Loucy (cell line): ENCODE data around the gene ALPL.

ENCODE experiments used
- H2AFZ ChIP-seq: fragments of 200-600 bp; sonication (generic); 2 replicates; pipeline ENCODE4 v1.6.0; 2016; ENCODE audit warnings: antibody characterized with exemption, mild to moderate bottlenecking, low read length, moderate library complexity
- H3F3A ChIP-seq: fragments of 200-600 bp; 2 replicates; pipeline ENCODE4 v1.6.0; 2016; ENCODE audit warnings: antibody characterized with exemption, low read depth, mild to moderate bottlenecking
- H3K27me3 ChIP-seq: fragments of 200-600 bp; sonication (generic); 2 replicates; pipeline ENCODE4 v1.6.1; 2014; ENCODE audit warnings: low read length, mild to moderate bottlenecking; ENCODE audit not compliant: insufficient read depth, poor library complexity, severe bottlenecking
- H3K36me3 ChIP-seq: fragments of 200-600 bp; sonication (generic); 2 replicates; pipeline ENCODE4 v1.6.1; 2016; ENCODE audit warnings: low read length; ENCODE audit not compliant: insufficient read depth
- H3K4me1 ChIP-seq: fragments of 200-600 bp; sonication (generic); 2 replicates; pipeline ENCODE4 v1.5.1; 2014; ENCODE audit warnings: low read length, mild to moderate bottlenecking; ENCODE audit not compliant: insufficient read depth, poor library complexity, severe bottlenecking
- H3K4me2 ChIP-seq: fragments of 200-600 bp; sonication (generic); 2 replicates; pipeline ENCODE4 v1.6.0; 2014; ENCODE audit warnings: antibody characterized with exemption, low read length, low read depth, mild to moderate bottlenecking; ENCODE audit not compliant: poor library complexity, severe bottlenecking
- H3K4me3 ChIP-seq: fragments of 200-600 bp; sonication (generic); 2 replicates; pipeline ENCODE4 v1.5.1; 2014; ENCODE audit warnings: low read length, mild to moderate bottlenecking, mixed read lengths; ENCODE audit not compliant: poor library complexity, severe bottlenecking
- H3K79me2 ChIP-seq: fragments of 200-600 bp; sonication (generic); 2 replicates; pipeline ENCODE4 v1.6.1; 2014; ENCODE audit warnings: low read length; ENCODE audit not compliant: insufficient read depth
- H3K9ac ChIP-seq: fragments of 200-600 bp; sonication (generic); 2 replicates; pipeline ENCODE4 v1.6.0; 2014; ENCODE audit warnings: mild to moderate bottlenecking, low read depth, low read length, moderate library complexity; ENCODE audit not compliant: poor library complexity, severe bottlenecking
- H3K9me2 ChIP-seq: fragments of 200-600 bp; sonication (generic); replicated peaks from 2 replicates; pipeline ENCODE4 v1.6.1; 2016; ENCODE audit warnings: low read depth, low read length, mixed read lengths
- H3K9me3 ChIP-seq: fragments of 200-600 bp; sonication (generic); 2 replicates; pipeline ENCODE4 v1.6.1; 2014; ENCODE audit warnings: mild to moderate bottlenecking, antibody characterized with exemption, low read length, low read depth; ENCODE audit not compliant: insufficient read depth
- H4K20me1 ChIP-seq: fragments of 200-600 bp; sonication (generic); 2 replicates; pipeline ENCODE4 v1.6.0; 2014; ENCODE audit warnings: antibody characterized with exemption, low read length, mild to moderate bottlenecking; ENCODE audit not compliant: insufficient read depth, poor library complexity, severe bottlenecking
- CTCF ChIP-seq: fragments of 200-600 bp; sonication (generic); conservative IDR thresholded peaks from 2 replicates; pipeline ENCODE4 v1.5.1; 2014; ENCODE audit warnings: mild to moderate bottlenecking, antibody characterized with exemption, low read length
- EZH2phosphoT487 ChIP-seq: fragments of 200-600 bp; IDR thresholded peaks from 2 replicates; pipeline ENCODE4 v1.6.1; 2018; ENCODE audit warnings: antibody characterized with exemption, mild to moderate bottlenecking, moderate library complexity, borderline replicate concordance

ALPL gene

GRCh38 chr1:21537511-21537931, 28.3 kb downstream of the ALPL start:
- Histone ChIP-seq H3K4me3 (no peak overlapping the region), H3K9me2 (no peaks in the 10 kb centered on the region), H3K4me1 (no peaks in the 10 kb centered on the region), H3K79me2 (no peaks in the 10 kb centered on the region), H3F3A (no peaks in the 10 kb centered on the region), H2AFZ (no peak overlapping the region), H3K9me3 (no peaks in the 10 kb centered on the region), H3K36me3 (no peaks in the 10 kb centered on the region), H3K9ac (no peak overlapping the region), H3K4me2 (no peak overlapping the region), H3K27me3 (no peaks in the 10 kb centered on the region), H4K20me1 (no peaks in the 10 kb centered on the region)
- TF ChIP-seq CTCF (no peak), EZH2phosphoT487 (no peak)

GRCh38 chr1:21537932-21538630, 28.9 kb downstream of the ALPL start:
- TF ChIP-seq CTCF (no peak), EZH2phosphoT487 (no peak)
- no peaks in the 10 kb centered on the region for H3K27me3 ChIP-seq
- H3K79me2 ChIP-seq: no peaks in the 10 kb centered on the region
- H3K4me3 ChIP-seq: no peak overlapping the region
- H3K9me2 ChIP-seq: no peaks in the 10 kb centered on the region
- no peaks in the 10 kb centered on the region for H3F3A ChIP-seq
- H3K9me3 ChIP-seq: no peaks in the 10 kb centered on the region
- H3K4me2 ChIP-seq: no peak overlapping the region
- no peaks in the 10 kb centered on the region for H3K36me3 ChIP-seq
- no peaks in the 10 kb centered on the region for H4K20me1 ChIP-seq
- H3K9ac ChIP-seq: no peak overlapping the region
- no peak overlapping the region for H2AFZ ChIP-seq
- H3K4me1 ChIP-seq: no peaks in the 10 kb centered on the region

- no peaks in the 10 kb centered on the region for H3K36me3 ChIP-seq
- no peak overlapping the region for H2AFZ ChIP-seq
- no peak overlapping the region for H3K9ac ChIP-seq
- no peak overlapping the region for H3K4me2 ChIP-seq
- TF ChIP-seq CTCF: no peak; the same call in 1 of the 2 replicates
- TF ChIP-seq EZH2phosphoT487: no peak
- H3K9me3 ChIP-seq: no peaks in the 10 kb centered on the region
- H3F3A ChIP-seq: no peaks in the 10 kb centered on the region
- H4K20me1 ChIP-seq: no peaks in the 10 kb centered on the region
- no peaks in the 10 kb centered on the region for H3K79me2 ChIP-seq
- no peaks in the 10 kb centered on the region for H3K4me1 ChIP-seq
- no peak overlapping the region for H3K4me3 ChIP-seq
- no peaks in the 10 kb centered on the region for H3K9me2 ChIP-seq
- no peaks in the 10 kb centered on the region for H3K27me3 ChIP-seq
Measured at GRCh38 chr1:21539933-21540332, 30.7 kb downstream of the ALPL start.
